ENCODE data around the gene HTR1E.
"Not testable (repeated sequence)": the region's sequence is repeated elsewhere in the genome, so short reads cannot be mapped to it uniquely, and the experiment has no call there.

Gene HTR1E

DNA sequence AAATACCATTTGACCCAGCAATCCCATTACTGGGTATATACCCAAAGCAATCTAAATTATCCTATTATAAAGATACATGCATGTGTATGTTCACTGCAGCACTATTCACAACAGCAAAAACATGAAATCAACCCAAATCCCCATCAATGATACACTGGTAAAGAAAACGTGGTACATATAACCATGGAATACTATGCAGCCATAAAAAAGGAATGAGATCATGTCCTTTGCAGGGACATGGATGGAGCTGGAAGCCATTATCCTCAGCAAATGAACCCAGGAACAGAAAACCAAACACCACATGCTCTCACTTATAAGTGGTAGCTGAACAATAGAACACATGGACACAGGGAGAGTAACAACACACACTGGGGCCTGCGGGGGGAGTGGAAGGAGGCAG lies 69.2 kb downstream of the HTR1E start:
- not testable (repeated sequence) for ATAC-seq (replicated peaks; ENCODE audit: extremely low read depth, poor library complexity, severe bottlenecking); H3K27ac Mint-ChIP-seq (ENCODE audit: low read depth); H3K36me3 Mint-ChIP-seq (ENCODE audit: insufficient read depth); H3K9me3 Mint-ChIP-seq; H3K4me3 Mint-ChIP-seq; H3K4me1 Mint-ChIP-seq; H3K27me3 Mint-ChIP-seq; DNase-seq (ENCODE audit: low spot score in 2 of 2)

DNA sequence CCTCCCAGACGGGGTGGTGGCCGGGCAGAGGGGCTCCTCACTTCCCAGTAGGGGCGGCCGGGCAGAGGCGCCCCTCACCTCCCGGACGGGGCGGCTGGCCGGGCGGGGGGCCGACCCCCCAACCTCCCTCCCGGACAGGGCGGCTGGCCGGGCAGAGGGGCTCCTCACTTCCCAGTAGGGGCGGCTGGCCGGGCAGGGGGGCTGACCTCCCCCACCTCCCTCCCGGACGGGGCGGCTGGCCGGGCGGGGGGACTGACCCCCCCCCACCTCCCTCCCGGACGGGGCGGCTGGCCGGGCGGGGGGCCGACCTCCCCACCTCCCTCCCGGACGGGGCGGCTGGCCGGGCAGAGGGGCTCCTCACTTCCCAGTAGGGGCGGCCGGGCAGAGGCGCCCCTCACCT lies 72.3 kb downstream of the HTR1E start:
- ATAC-seq (replicated peaks; ENCODE audit: extremely low read depth, poor library complexity, severe bottlenecking); H3K27me3 Mint-ChIP-seq; H3K4me1 Mint-ChIP-seq; H3K36me3 Mint-ChIP-seq (ENCODE audit: insufficient read depth); DNase-seq (ENCODE audit: low spot score in 2 of 2); H3K4me3 Mint-ChIP-seq; H3K27ac Mint-ChIP-seq (ENCODE audit: low read depth); H3K9me3 Mint-ChIP-seq: not testable (repeated sequence)

DNA sequence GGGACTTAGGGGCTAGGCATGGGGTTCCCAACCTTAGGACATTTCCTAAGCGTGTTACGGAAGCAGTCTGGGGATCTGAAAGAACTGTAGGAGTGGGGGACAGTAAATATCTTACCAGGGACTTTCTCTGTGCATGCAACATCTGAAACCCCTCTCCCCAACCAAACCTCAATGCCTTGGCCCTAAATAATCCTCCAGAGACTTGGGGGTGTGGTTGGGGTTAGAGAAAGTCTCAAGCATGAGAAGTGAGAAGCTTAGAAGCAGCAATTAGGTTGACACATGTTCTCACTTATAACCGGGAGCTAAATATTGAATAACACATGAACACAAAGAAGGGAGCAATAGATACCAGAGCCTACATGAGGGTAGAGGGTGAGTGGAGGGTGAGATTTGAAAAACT lies 74.7 kb downstream of the HTR1E start:
- H3K27ac Mint-ChIP-seq (ENCODE audit: low read depth), result no peak overlapping the region
- H3K36me3 Mint-ChIP-seq (ENCODE audit: insufficient read depth), result no peaks in the 10 kb centered on the region
- H3K27me3 Mint-ChIP-seq, result no peaks in the 10 kb centered on the region
- DNase-seq (ENCODE audit: low spot score in 2 of 2), result no peak
- no peaks in the 10 kb centered on the region for H3K9me3 Mint-ChIP-seq
- H3K4me3 Mint-ChIP-seq, result no peak overlapping the region
- no peak for ATAC-seq (replicated peaks; ENCODE audit: extremely low read depth, poor library complexity, severe bottlenecking)
- H3K4me1 Mint-ChIP-seq, result no peaks in the 10 kb centered on the region

DNA sequence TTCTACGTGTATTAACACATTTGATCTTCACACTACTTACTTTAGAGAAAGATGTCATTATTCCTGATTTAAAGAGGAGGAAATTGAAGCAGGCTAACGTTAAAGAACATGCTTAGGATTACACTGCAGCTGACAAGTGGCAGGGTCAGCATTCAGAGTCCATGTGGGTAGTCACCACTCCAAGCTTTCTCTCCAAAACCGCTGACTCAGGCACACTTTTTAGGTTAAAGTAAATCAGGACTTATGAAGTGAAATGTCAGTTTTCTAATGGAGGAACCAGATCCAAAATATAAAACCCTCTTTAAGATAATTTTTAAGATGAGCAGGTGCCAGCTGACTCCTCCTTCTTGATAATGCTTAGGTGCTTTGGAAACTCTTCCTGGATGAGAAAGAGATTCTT lies 75.4 kb downstream of the HTR1E start:
- Mint-ChIP-seq H3K4me1 (no peaks in the 10 kb centered on the region), H3K9me3 (no peaks in the 10 kb centered on the region), H3K36me3 (ENCODE audit: insufficient read depth) (no peaks in the 10 kb centered on the region), H3K4me3 (no peak overlapping the region), H3K27me3 (peaks cover 3% of the 10 kb centered on the region), H3K27ac (ENCODE audit: low read depth) (no peak overlapping the region)
- no peak for DNase-seq (ENCODE audit: low spot score in 2 of 2)
- ATAC-seq (replicated peaks; ENCODE audit: extremely low read depth, poor library complexity, severe bottlenecking), result no peak

DNA sequence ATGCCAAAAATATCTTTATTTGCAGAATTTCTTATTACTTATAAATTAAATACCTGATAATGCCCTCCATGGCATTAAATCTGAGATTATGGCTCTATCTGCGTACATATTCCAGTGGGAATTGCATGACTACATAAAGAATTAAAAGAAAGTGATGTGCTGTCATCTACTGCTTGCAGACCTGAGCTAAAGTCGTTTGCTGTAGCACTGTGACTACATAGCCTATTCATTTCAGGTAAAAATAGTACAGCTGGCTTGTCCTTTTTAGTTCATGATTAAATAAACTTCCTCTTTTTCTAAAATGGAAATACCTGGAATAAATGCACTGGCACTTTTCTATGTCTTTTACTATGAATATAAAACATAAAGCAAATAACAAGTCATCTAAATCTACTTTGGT lies 79.4 kb downstream of the HTR1E start:
- ATAC-seq (replicated peaks; ENCODE audit: extremely low read depth, poor library complexity, severe bottlenecking), result no peak
- no peaks in the 10 kb centered on the region for H3K4me1 Mint-ChIP-seq
- peaks cover 26% of the 10 kb centered on the region for H3K27me3 Mint-ChIP-seq
- H3K36me3 Mint-ChIP-seq (ENCODE audit: insufficient read depth), result no peaks in the 10 kb centered on the region
- H3K4me3 Mint-ChIP-seq, result no peak overlapping the region
- DNase-seq (ENCODE audit: low spot score in 2 of 2), result no peak
- H3K27ac Mint-ChIP-seq (ENCODE audit: low read depth), result no peak overlapping the region
- no peaks in the 10 kb centered on the region for H3K9me3 Mint-ChIP-seq

DNA sequence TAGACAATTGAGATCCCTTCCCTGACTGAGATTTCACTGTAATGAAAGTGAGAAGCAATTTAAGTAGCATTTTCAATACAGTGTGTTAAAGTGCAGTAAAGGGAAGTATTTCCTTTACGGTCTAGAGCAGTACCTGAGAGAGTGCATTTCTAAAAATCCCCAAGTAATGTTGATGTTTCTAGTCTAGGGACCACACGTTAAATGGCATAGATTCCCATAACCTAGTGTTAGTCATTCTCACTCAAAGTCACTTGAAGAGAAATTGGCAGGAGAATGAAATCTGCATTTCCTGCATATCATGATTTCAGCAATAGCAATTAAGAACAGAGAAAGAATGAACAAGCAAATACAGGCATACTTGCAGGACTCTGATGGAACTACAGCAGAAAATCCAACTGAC lies 89.7 kb downstream of the HTR1E start:
- no peak overlapping the region for H3K4me3 Mint-ChIP-seq
- H3K27me3 Mint-ChIP-seq, result peaks cover 41% of the 10 kb centered on the region
- H3K4me1 Mint-ChIP-seq, result no peaks in the 10 kb centered on the region
- DNase-seq (ENCODE audit: low spot score in 2 of 2), result no peak
- no peak for ATAC-seq (replicated peaks; ENCODE audit: extremely low read depth, poor library complexity, severe bottlenecking)
- H3K9me3 Mint-ChIP-seq, result no peaks in the 10 kb centered on the region
- no peaks in the 10 kb centered on the region for H3K36me3 Mint-ChIP-seq (ENCODE audit: insufficient read depth)
- H3K27ac Mint-ChIP-seq (ENCODE audit: low read depth), result no peak overlapping the region

DNA sequence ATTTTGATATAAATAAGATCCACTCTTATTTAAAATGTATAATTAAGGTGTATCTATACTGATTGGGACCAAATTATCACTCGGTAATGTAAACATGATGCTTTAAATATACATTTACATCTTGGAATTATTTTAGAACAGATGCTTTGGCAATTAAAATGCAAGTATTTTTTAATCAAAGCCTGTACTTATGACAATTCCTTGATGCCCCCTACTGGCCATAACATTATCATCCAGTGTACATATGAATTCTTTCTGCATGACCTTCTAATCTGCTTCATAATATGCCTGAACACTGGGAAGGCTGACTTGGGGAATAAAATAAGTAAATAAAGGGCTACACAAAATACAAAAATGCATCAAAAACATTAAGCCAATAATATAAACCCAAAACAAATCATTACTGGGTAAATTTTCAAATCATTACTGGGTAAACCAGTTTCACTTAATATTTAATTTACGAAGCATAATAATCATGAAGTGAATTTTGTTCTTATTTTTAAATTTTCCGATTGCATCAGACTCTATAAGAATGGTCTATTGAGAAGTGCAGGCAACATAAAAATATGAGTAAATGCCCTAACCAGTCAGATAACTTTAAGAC lies 92.5 kb downstream of the HTR1E start:
- Mint-ChIP-seq H3K4me3 (no peak overlapping the region), H3K9me3 (no peaks in the 10 kb centered on the region), H3K27me3 (peaks cover 41% of the 10 kb centered on the region), H3K4me1 (no peaks in the 10 kb centered on the region), H3K27ac (ENCODE audit: low read depth) (no peak overlapping the region), H3K36me3 (ENCODE audit: insufficient read depth) (peaks cover 2% of the 10 kb centered on the region)
- no peak for DNase-seq (ENCODE audit: low spot score in 2 of 2)
- ATAC-seq (replicated peaks; ENCODE audit: extremely low read depth, poor library complexity, severe bottlenecking), result no peak

- Mint-ChIP-seq H3K4me3 (no peak overlapping the region), H3K27ac (ENCODE audit: low read depth) (no peak overlapping the region), H3K27me3 (peaks cover 78% of the 10 kb centered on the region), H3K36me3 (ENCODE audit: insufficient read depth) (no peaks in the 10 kb centered on the region), H3K4me1 (no peaks in the 10 kb centered on the region), H3K9me3 (no peaks in the 10 kb centered on the region)
- no peak for DNase-seq (ENCODE audit: low spot score in 2 of 2)
- no peak for ATAC-seq (replicated peaks; ENCODE audit: extremely low read depth, poor library complexity, severe bottlenecking)
Observed at GRCh38 chr6:87040729-87041128, 103.4 kb downstream of the HTR1E start.

GRCh38 chr6:87045521-87046075 lies 108.3 kb downstream of the HTR1E start:
- Mint-ChIP-seq H3K27ac (ENCODE audit: low read depth) (no peak overlapping the region), H3K27me3 (peaks cover 56% of the 10 kb centered on the region), H3K36me3 (ENCODE audit: insufficient read depth) (no peaks in the 10 kb centered on the region), H3K4me3 (no peak overlapping the region), H3K9me3 (no peaks in the 10 kb centered on the region), H3K4me1 (no peaks in the 10 kb centered on the region)
- DNase-seq (ENCODE audit: low spot score in 2 of 2) (no peak), ATAC-seq (replicated peaks; ENCODE audit: extremely low read depth, poor library complexity, severe bottlenecking) (no peak)

DNA sequence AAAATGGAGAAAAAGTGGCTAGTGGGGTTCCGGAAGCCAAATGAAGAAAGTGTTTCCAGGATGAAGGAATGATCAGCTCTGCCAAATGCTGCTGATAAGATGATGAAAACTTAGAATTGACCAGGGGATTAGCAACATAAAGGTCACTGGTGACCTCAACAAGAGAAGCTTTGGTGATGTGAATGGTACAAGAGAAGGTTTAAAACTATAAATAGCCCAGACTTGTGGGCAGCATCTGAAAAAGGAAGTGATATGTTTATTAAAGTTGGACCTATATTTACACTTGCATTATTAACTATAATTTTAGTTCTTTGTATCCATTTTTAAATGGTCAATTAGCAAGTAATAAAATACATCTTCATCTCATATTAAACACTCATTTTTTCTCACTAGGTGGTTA lies 112.5 kb downstream of the HTR1E start:
- ATAC-seq (replicated peaks; ENCODE audit: extremely low read depth, poor library complexity, severe bottlenecking) (no peak), DNase-seq (ENCODE audit: low spot score in 2 of 2) (no peak)
- no peak overlapping the region for H3K4me3 Mint-ChIP-seq
- no peaks in the 10 kb centered on the region for H3K9me3 Mint-ChIP-seq
- H3K27me3 Mint-ChIP-seq, result peaks cover 30% of the 10 kb centered on the region
- no peak overlapping the region for H3K27ac Mint-ChIP-seq (ENCODE audit: low read depth)
- no peaks in the 10 kb centered on the region for H3K4me1 Mint-ChIP-seq
- H3K36me3 Mint-ChIP-seq (ENCODE audit: insufficient read depth), result no peaks in the 10 kb centered on the region

DNA sequence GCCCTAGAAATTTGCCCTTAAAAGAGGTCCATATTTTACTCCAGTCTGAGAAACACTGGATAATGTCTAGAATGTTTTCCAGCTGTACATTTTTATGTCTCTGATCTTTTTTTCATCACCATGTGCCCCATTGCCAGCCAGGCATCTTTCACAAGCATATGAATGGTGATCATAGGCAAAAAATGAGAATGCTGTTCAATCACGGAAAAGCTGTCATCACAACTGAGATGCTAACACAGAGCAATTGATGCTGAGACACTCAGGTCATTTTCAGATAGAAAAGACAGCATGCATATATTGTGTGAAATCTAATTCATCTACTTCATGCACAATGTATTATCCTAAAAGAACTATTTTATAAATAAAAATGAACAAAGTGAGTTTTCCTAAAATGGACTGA lies 116.0 kb downstream of the HTR1E start:
- Mint-ChIP-seq H3K4me3 (no peak overlapping the region), H3K9me3 (no peaks in the 10 kb centered on the region), H3K27me3 (peaks cover 53% of the 10 kb centered on the region), H3K36me3 (ENCODE audit: insufficient read depth) (no peaks in the 10 kb centered on the region), H3K27ac (ENCODE audit: low read depth) (no peak overlapping the region), H3K4me1 (peaks cover 5% of the 10 kb centered on the region)
- DNase-seq (ENCODE audit: low spot score in 2 of 2) (no peak), ATAC-seq (replicated peaks; ENCODE audit: extremely low read depth, poor library complexity, severe bottlenecking) (no peak)

DNA sequence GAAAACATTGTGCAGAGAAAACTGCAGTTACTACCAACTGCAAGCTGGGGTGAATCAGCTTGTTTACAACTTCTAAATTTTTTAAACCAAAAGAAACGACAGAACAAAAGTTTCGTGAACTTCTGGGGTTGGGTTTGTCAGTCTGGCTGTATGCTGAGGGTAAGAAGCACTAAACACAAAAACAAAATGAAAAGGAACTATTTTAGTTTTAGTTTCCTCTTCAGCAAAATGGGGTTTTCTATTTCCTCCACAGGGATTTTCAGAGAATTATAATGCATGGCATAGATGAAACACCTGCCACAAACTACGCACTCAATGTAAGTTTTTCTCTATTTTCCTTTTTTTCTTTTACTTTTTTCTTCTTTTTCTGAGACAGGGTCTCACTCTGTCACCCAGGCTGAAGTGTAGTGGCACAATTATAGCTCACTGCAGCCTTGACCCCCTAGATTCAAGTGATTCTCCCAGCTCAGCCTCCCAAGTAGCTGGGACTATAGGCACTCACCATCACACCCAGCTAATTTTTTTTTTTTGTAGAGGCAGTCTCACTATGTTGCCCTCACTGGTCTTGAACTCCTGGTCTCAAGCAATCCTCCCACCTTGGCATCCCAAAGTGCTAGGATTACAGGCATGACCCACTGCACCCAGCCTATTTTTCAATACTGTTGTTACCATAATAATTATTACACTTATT lies 117.0 kb downstream of the HTR1E start:
- Mint-ChIP-seq H3K9me3 (no peaks in the 10 kb centered on the region), H3K27ac (ENCODE audit: low read depth) (no peak overlapping the region), H3K27me3 (peaks cover 53% of the 10 kb centered on the region), H3K36me3 (ENCODE audit: insufficient read depth) (no peaks in the 10 kb centered on the region), H3K4me3 (no peak overlapping the region), H3K4me1 (peaks cover 5% of the 10 kb centered on the region)
- ATAC-seq (replicated peaks; ENCODE audit: extremely low read depth, poor library complexity, severe bottlenecking), result no peak
- DNase-seq (ENCODE audit: low spot score in 2 of 2), result no peak

DNA sequence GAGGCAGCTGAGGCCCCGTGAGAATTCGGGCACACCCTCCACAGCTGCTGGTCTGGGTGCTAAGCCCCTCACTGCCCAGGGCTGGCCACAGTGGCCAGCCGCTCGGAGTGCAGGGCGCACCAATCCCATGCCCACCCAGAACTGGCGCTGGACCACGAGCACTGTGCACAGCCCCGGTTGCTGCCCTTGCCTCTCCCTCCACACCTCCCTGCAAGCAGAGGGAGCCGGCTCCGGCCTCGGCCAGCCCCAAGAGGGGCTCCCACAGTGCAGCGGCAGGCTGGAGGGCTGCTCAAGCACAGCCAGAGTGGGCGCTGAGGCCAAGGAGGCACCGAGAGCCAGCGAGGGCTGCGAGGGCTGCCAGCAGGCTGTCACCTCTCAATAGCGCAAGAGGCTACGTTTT lies 122.6 kb downstream of the HTR1E start:
- Mint-ChIP-seq H3K4me3 (no peak overlapping the region), H3K4me1 (peaks cover 5% of the 10 kb centered on the region), H3K9me3 (no peaks in the 10 kb centered on the region), H3K27ac (ENCODE audit: low read depth) (no peak overlapping the region), H3K27me3 (peaks cover 58% of the 10 kb centered on the region), H3K36me3 (ENCODE audit: insufficient read depth) (no peaks in the 10 kb centered on the region)
- DNase-seq (ENCODE audit: low spot score in 2 of 2) (no peak), ATAC-seq (replicated peaks; ENCODE audit: extremely low read depth, poor library complexity, severe bottlenecking) (no peak)
